Tibial nerve (tissue), 3 donors: ENCODE measurements around the gene DECR2.
"Not testable (repeated sequence)": the region's sequence is repeated elsewhere in the genome, so short reads cannot be mapped to it uniquely, and the experiment has no call there.

Experiments
- CTCF ChIP-seq, 5 experiments: fragments of 200-600 bp in 3 of 5; fragments of 450-650 bp in 2 of 5; sonication (generic) in 3 of 5; IDR thresholded peaks; one replicate each; pipeline ENCODE4 v1.5.1; 2016 to 2019; ENCODE audit warnings: antibody characterized with exemption in 5 of 5, mild to moderate bottlenecking in 3 of 5, moderate library complexity in 2 of 5
- POLR2A ChIP-seq, 2 donors: fragments of 450-650 bp; IDR thresholded peaks; one replicate each; pipeline ENCODE4 v1.6.1; 2017; ENCODE audit warnings: antibody characterized with exemption in 2 of 2, mild to moderate bottlenecking in 2 of 2, moderate library complexity in 2 of 2

DNA sequence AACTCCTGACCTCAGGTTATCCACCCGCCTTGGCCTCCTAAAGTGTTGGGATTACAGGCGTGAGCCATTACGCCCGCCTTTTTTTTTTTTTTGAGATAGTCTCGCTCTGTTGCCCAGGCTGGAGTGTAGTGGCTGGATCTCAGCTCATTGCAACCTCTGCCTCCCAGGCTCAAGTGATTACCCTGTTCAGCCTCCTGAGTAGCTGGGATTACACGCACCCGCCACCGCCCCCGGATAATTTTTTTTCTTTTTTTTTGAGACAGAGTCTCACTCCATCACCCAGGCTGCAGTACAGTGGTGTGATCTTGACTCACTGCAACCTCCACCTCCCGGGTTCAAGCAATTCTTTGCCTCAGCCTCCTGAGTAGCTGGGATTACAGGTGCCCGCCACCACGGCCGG lies 20.5 kb downstream of the DECR2 start:
- not testable (repeated sequence) for TF ChIP-seq POLR2A, CTCF (IDR thresholded peaks at IDR 0.05)
